ENCODE results near the gene DPP4.

DPP4 gene

DNA sequence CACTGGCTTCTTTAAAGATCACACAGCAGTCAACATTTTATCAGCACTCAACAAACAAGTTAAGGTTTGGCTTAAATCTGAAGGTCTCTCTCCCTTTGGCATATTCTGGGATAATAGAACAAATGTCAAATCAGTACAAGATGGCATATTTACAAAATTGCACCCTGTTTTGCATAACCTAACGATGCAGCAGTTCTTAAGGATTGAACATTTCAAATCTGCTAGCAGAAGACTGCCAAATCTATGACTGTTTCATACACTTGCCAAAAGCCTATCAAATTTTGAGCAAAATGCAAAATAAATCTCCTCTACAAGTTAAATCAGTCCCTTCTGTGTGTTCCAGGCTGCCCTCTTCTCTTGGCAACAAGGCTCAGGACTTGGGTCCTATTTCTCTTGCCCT, 73.6 kb downstream of the DPP4 start:
- H3K27ac ChIP-seq (ENCODE audit: insufficient read depth in 1 of 2, low read depth in 1 of 2, low read length in 2 of 2, poor library complexity in 1 of 2, severe bottlenecking in 2 of 2), result no peak overlapping the region
- CTCF ChIA-PET, result interaction anchor here (1.4 to 1.8 kb wide), 2 partner anchors 12 to 33 kb away, joined by 3 read pairs; no protein-coding TSS in a partner anchor
- H3K36me3 ChIP-seq (ENCODE audit: control insufficient read depth in 4 of 4, insufficient read depth in 4 of 4, low read length in 3 of 4), result no peaks in the 10 kb centered on the region
- H3K4me1 ChIP-seq (ENCODE audit: control extremely low read depth in 1 of 4, control insufficient read depth in 4 of 4, insufficient read depth in 4 of 4, low read length in 3 of 4), result peaks cover 4 to 42% (median 17%) of the 10 kb centered on the region in 4 experiments
- no peaks in the 10 kb centered on the region for H3K27me3 ChIP-seq (replicated peaks in 2 of 5; ENCODE audit: control insufficient read depth in 4 of 5, insufficient read depth in 5 of 5, low read length in 4 of 5)
- DNase-seq, result no peak
- POLR2A ChIA-PET, result no interaction called here
- H3K4me3 ChIP-seq (ENCODE audit: control insufficient read depth in 1 of 7, extremely low read depth in 1 of 7, insufficient read depth in 4 of 7, low read depth in 2 of 7, low read length in 6 of 7), result no peak overlapping the region
- 100% methylated on average over 1 of the region's 1 CpG for WGBS (ENCODE audit: insufficient coverage)
- no peaks in the 10 kb centered on the region for H3K9me3 ChIP-seq (ENCODE audit: control extremely low read depth in 1 of 5, control insufficient read depth in 4 of 5, insufficient read depth in 2 of 5, low read depth in 1 of 5, low read length in 4 of 5)

DNA sequence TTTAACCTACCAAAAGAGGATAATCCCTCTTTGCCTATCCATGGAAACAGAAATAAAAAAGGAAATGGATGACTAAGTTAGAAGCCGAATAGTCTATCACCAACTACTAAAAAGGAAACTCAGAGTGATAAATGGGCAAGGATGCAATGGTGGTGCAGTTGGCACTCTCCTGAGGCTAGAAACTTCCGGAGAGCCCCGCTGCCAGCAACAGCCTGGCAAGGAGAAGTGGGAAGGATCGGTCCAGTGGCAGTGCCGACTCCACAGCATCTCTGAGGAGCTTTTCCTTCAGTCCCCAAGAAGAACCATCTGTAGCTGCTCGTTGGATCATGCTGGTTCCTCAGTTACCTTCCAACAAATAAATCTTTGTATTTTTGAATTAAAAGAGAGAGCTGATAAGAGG, 74.7 kb downstream of the DPP4 start:
- Histone ChIP-seq H3K4me1 (ENCODE audit: control extremely low read depth in 1 of 4, control insufficient read depth in 4 of 4, insufficient read depth in 4 of 4, low read length in 3 of 4) (peaks cover 9 to 51% (median 28%) of the 10 kb centered on the region in 4 experiments), H3K4me3 (ENCODE audit: control insufficient read depth in 1 of 7, extremely low read depth in 1 of 7, insufficient read depth in 4 of 7, low read depth in 2 of 7, low read length in 6 of 7) (peak overlapping the region in 2 of 7 experiments; percentile 19 to 31), H3K27ac (ENCODE audit: insufficient read depth in 1 of 2, low read depth in 1 of 2, low read length in 2 of 2, poor library complexity in 1 of 2, severe bottlenecking in 2 of 2) (no peak overlapping the region), H3K9me3 (ENCODE audit: control extremely low read depth in 1 of 5, control insufficient read depth in 4 of 5, insufficient read depth in 2 of 5, low read depth in 1 of 5, low read length in 4 of 5) (no peaks in the 10 kb centered on the region), H3K27me3 (replicated peaks in 2 of 5; ENCODE audit: control insufficient read depth in 4 of 5, insufficient read depth in 5 of 5, low read length in 4 of 5) (no peaks in the 10 kb centered on the region), H3K36me3 (ENCODE audit: control insufficient read depth in 4 of 4, insufficient read depth in 4 of 4, low read length in 3 of 4) (no peaks in the 10 kb centered on the region)
- CTCF ChIA-PET, result interaction anchor here (1.0 to 1.8 kb wide), 3 partner anchors 11 to 35 kb away, joined by 3 to 4 read pairs (median 3); no protein-coding TSS in a partner anchor
- DNase-seq, result peak in 1 of 3 donors; percentile 36
- POLR2A ChIA-PET, result no interaction called here
- WGBS (ENCODE audit: insufficient coverage), result 14% methylated on average over 2 of the region's 6 CpGs

DNA sequence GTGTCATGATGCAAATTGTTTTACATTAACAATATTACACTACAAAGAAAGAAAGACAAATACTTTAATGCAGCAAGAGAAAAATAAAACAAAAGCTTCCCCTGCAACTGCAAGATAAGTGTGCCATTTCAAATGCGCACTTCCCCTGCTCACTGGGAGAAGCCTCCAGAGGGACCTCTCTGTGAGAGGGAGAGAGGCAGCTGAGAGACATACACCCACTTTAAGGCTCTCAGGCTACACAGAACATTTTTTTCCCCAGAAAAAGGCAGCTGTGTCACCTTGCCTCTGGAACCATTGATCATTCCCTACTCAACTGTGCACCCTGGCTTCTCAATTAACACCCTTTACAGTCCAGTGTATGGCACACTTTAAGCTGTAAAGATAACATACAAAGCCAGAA, 75.2 kb downstream of the DPP4 start:
- POLR2A ChIA-PET, result no interaction called here

DNA sequence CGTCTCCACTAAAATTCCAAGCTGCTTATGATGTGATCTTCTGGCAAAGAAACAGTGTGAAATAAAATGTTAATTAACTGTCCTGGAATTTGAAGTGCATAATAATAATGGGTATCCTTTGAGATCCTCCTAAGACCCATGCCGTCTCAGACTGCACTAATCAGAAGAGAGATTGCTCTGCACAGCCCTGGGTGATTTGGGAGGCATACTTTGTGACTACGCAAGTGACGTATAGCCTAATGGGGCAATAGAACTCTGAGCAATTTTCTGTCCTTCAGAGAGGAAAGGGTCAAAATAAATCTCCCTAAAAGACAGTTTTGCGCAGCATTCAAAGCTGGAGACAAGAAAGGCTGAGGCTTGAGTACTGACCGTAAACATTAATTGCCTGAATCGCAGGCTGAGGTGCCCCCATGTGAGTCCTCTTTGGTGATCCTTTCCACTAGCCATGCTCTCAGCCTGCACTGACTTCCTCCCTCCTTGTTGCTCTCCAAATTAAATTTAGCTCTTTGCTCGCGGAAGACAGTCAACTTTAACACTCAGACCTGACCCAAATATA, 76.0 kb downstream of the DPP4 start:
- Histone ChIP-seq H3K4me1 (ENCODE audit: control extremely low read depth in 1 of 4, control insufficient read depth in 4 of 4, insufficient read depth in 4 of 4, low read length in 3 of 4) (peaks cover 15 to 56% (median 40%) of the 10 kb centered on the region in 4 experiments), H3K27ac (ENCODE audit: insufficient read depth in 1 of 2, low read depth in 1 of 2, low read length in 2 of 2, poor library complexity in 1 of 2, severe bottlenecking in 2 of 2) (no peak overlapping the region), H3K27me3 (replicated peaks in 2 of 5; ENCODE audit: control insufficient read depth in 4 of 5, insufficient read depth in 5 of 5, low read length in 4 of 5) (no peaks in the 10 kb centered on the region), H3K4me3 (ENCODE audit: control insufficient read depth in 1 of 7, extremely low read depth in 1 of 7, insufficient read depth in 4 of 7, low read depth in 2 of 7, low read length in 6 of 7) (no peak overlapping the region), H3K9me3 (ENCODE audit: control extremely low read depth in 1 of 5, control insufficient read depth in 4 of 5, insufficient read depth in 2 of 5, low read depth in 1 of 5, low read length in 4 of 5) (no peaks in the 10 kb centered on the region), H3K36me3 (ENCODE audit: control insufficient read depth in 4 of 4, insufficient read depth in 4 of 4, low read length in 3 of 4) (no peaks in the 10 kb centered on the region)
- no peak for DNase-seq
- POLR2A ChIA-PET, result no interaction called here
- CTCF ChIA-PET, result interaction anchor here (0.8 kb wide), 1 partner anchor 45 kb away, joined by 3 read pairs; no protein-coding TSS in a partner anchor
- 90% methylated on average over 6 of the region's 9 CpGs for WGBS (ENCODE audit: insufficient coverage)

More for the DNA sequence above, 75.2 kb downstream of the DPP4 start:
- Histone ChIP-seq H3K36me3 (ENCODE audit: control insufficient read depth in 4 of 4, insufficient read depth in 4 of 4, low read length in 3 of 4) (no peaks in the 10 kb centered on the region), H3K9me3 (ENCODE audit: control extremely low read depth in 1 of 5, control insufficient read depth in 4 of 5, insufficient read depth in 2 of 5, low read depth in 1 of 5, low read length in 4 of 5) (no peaks in the 10 kb centered on the region), H3K27me3 (replicated peaks in 2 of 5; ENCODE audit: control insufficient read depth in 4 of 5, insufficient read depth in 5 of 5, low read length in 4 of 5) (no peaks in the 10 kb centered on the region), H3K27ac (ENCODE audit: insufficient read depth in 1 of 2, low read depth in 1 of 2, low read length in 2 of 2, poor library complexity in 1 of 2, severe bottlenecking in 2 of 2) (no peak overlapping the region), H3K4me3 (ENCODE audit: control insufficient read depth in 1 of 7, extremely low read depth in 1 of 7, insufficient read depth in 4 of 7, low read depth in 2 of 7, low read length in 6 of 7) (no peak overlapping the region), H3K4me1 (ENCODE audit: control extremely low read depth in 1 of 4, control insufficient read depth in 4 of 4, insufficient read depth in 4 of 4, low read length in 3 of 4) (peaks cover 9 to 51% (median 32%) of the 10 kb centered on the region in 4 experiments)
- 60% methylated on average over 1 of the region's 1 CpG for WGBS (ENCODE audit: insufficient coverage)
- DNase-seq, result peak in 1 of 3 donors; percentile 23
- CTCF ChIA-PET, result interaction anchor here (0.8 to 1.8 kb wide), 3 partner anchors 12 to 46 kb away, joined by 3 to 4 read pairs (median 3); no protein-coding TSS in a partner anchor

DNA sequence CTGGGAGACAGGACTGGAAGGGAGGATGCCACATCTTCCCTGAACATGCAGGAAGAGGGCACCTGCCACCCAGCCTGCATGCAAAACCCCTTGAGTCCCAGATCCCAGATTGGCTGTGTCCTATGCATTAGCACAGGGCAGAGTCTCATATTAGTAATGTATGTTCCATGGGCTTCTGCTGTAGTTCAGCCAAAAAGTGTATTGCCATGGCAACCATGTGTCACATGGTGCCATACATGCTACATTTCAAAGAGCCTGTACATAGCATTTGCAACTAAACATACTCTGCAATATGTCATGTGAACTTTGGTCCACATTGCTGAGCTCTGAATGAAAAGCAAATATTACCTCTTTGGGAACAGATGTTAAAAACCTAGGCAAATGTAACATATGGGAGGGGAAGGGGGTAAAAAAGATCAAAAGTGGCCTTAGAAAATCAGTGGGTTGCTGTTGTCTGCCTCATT, 78.4 kb downstream of the DPP4 start:
- ChIA-PET POLR2A (interaction anchor here (0.7 kb wide), 1 partner anchor 130 kb away, joined by 6 read pairs; no protein-coding TSS in a partner anchor), CTCF (interaction anchor here (0.8 to 1.4 kb wide), 3 partner anchors 12 to 50 kb away, joined by 3 to 5 read pairs (median 4); no protein-coding TSS in a partner anchor)
- peak overlapping the region in 1 of 7 experiments; percentile 17 for H3K4me3 ChIP-seq (ENCODE audit: control insufficient read depth in 1 of 7, extremely low read depth in 1 of 7, insufficient read depth in 4 of 7, low read depth in 2 of 7, low read length in 6 of 7)
- H3K36me3 ChIP-seq (ENCODE audit: control insufficient read depth in 4 of 4, insufficient read depth in 4 of 4, low read length in 3 of 4), result no peaks in the 10 kb centered on the region
- H3K27ac ChIP-seq (ENCODE audit: insufficient read depth in 1 of 2, low read depth in 1 of 2, low read length in 2 of 2, poor library complexity in 1 of 2, severe bottlenecking in 2 of 2), result no peak overlapping the region
- H3K27me3 ChIP-seq (replicated peaks in 2 of 5; ENCODE audit: control insufficient read depth in 4 of 5, insufficient read depth in 5 of 5, low read length in 4 of 5), result no peaks in the 10 kb centered on the region
- peaks cover 15 to 70% (median 51%) of the 10 kb centered on the region in 4 experiments for H3K4me1 ChIP-seq (ENCODE audit: control extremely low read depth in 1 of 4, control insufficient read depth in 4 of 4, insufficient read depth in 4 of 4, low read length in 3 of 4)
- DNase-seq, result peak in 2 of 3 donors; percentile 45 to 57
- H3K9me3 ChIP-seq (ENCODE audit: control extremely low read depth in 1 of 5, control insufficient read depth in 4 of 5, insufficient read depth in 2 of 5, low read depth in 1 of 5, low read length in 4 of 5), result no peaks in the 10 kb centered on the region

DNA sequence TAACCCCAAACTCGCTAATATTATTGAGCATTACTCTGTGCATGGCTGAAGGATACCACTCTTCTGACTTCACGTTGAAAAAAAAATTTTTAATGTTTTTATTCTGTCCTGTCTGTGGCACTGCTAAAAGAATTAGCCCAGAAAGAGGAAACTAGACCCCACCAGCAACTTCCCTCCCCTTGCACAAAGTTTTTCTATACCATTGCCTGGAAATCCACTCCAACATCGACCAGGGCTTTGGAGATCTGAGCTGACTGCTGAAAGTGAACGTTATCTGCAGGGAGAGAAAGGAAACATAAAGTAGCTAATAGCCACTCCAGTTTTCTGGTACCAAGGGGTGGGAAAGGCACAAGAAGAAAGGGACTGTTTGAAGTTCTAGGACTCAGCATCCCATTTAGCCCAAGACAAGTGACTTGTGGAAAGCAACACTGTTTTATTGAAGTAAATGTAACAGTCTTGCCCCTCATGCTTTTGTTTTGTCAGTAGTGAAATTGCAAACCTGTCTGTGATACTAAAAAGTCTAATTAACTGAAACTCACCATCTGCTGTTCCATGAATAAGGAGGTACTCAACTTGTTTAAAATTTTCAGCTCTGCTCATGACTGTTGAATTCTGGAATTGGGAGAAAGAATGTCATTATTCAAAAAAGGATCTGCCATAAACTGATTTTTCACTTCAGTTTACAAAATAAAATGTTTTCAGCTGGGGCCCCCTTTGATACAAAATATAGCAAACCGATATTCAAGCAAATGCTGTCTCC, 79.1 kb downstream of the DPP4 start:
- WGBS (ENCODE audit: insufficient coverage), result 33% methylated on average over 3 of the region's 5 CpGs
- peaks cover 15 to 70% (median 51%) of the 10 kb centered on the region in 4 experiments for H3K4me1 ChIP-seq (ENCODE audit: control extremely low read depth in 1 of 4, control insufficient read depth in 4 of 4, insufficient read depth in 4 of 4, low read length in 3 of 4)

More for the DNA sequence above, 79.1 kb downstream of the DPP4 start:
- Histone ChIP-seq H3K9me3 (ENCODE audit: control extremely low read depth in 1 of 5, control insufficient read depth in 4 of 5, insufficient read depth in 2 of 5, low read depth in 1 of 5, low read length in 4 of 5) (no peaks in the 10 kb centered on the region), H3K27ac (ENCODE audit: insufficient read depth in 1 of 2, low read depth in 1 of 2, low read length in 2 of 2, poor library complexity in 1 of 2, severe bottlenecking in 2 of 2) (peak overlapping the region; percentile 33 to 38), H3K27me3 (replicated peaks in 2 of 5; ENCODE audit: control insufficient read depth in 4 of 5, insufficient read depth in 5 of 5, low read length in 4 of 5) (no peaks in the 10 kb centered on the region), H3K4me3 (ENCODE audit: control insufficient read depth in 1 of 7, extremely low read depth in 1 of 7, insufficient read depth in 4 of 7, low read depth in 2 of 7, low read length in 6 of 7) (peak overlapping the region in 6 of 7 experiments; percentile 38 to 70 (median 42)), H3K36me3 (ENCODE audit: control insufficient read depth in 4 of 4, insufficient read depth in 4 of 4, low read length in 3 of 4) (no peaks in the 10 kb centered on the region)
- ChIA-PET CTCF (interaction anchor here (1.4 to 2.7 kb wide), 3 partner anchors 10 to 16 kb away, joined by 4 to 11 read pairs (median 6); no protein-coding TSS in a partner anchor), POLR2A (no interaction called here)
- peak in 2 of 3 donors; percentile 47 to 58 for DNase-seq
